ENCODE measurements around the gene STAP2. TPM values are rescaled to one million over a fixed set of nuclear protein-coding genes. Genes with fewer than 3 reads are reported as not detected.

STAP2 gene
- total RNA-seq, 1 donor from 2014 or later = 83.2 TPM

DNA sequence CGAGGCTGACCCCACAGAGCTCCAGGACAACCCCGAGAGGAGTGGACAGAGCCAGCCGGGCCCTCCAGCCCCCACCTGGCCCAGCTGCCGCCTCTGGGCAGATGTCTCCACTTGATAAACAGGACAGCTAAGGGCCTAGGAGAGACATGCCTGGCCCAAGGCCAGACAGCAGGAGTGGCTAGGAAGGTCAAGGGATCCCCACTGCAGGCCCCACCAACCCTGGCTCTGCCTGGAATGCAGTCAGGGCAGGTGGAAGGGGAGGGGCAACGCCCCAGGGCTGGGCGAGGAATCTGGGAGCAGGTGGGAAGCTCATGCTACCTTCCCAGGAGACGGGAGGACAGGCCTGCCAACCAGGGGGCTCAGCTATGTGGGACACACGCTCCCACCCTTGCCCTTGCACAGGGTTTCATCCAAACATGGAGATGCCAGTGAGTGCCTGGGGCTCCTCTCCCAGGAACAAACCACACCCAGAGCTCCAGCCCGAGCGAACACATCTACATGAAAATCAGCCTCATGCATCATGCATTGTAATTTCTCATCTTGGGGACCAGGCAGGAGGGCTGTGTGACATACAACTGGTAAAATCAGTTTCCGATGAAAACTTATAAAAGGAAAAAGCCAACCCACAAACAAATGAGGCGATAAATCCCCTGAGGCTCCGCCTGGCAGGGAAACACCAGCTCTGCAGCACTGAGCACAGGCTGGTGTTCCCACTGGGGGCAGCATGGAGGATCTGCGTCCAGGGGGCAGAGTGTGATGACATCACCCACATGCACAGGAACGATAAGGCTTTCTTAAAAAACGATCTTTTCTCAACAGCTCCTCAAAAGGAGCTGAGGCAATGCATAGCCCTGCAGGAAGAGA, 36.8 kb upstream of the STAP2 start:
- H3K36me3 ChIP-seq (ENCODE audit: control insufficient read depth, insufficient read depth, low read length) = peaks cover 13% of the 10 kb centered on the region
- no peak overlapping the region for H3K4me3 ChIP-seq (ENCODE audit: low read depth, low read length)
- TF ChIP-seq, protein P1, sequence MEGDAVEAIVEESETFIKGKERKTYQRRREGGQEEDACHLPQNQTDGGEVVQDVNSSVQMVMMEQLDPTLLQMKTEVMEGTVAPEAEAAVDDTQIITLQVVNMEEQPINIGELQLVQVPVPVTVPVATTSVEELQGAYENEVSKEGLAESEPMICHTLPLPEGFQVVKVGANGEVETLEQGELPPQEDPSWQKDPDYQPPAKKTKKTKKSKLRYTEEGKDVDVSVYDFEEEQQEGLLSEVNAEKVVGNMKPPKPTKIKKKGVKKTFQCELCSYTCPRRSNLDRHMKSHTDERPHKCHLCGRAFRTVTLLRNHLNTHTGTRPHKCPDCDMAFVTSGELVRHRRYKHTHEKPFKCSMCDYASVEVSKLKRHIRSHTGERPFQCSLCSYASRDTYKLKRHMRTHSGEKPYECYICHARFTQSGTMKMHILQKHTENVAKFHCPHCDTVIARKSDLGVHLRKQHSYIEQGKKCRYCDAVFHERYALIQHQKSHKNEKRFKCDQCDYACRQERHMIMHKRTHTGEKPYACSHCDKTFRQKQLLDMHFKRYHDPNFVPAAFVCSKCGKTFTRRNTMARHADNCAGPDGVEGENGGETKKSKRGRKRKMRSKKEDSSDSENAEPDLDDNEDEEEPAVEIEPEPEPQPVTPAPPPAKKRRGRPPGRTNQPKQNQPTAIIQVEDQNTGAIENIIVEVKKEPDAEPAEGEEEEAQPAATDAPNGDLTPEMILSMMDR (IDR thresholded peaks at IDR 0.05; ENCODE audit: insufficient read depth, low read length, severe bottlenecking) = peak; percentile 40
- FAIRE-seq = no peak
- no peaks in the 10 kb centered on the region for H3K27me3 ChIP-seq (ENCODE audit: control insufficient read depth, insufficient read depth, low read length)
- peak; percentile 62 for DNase-seq (ENCODE audit: low read depth)

DNA sequence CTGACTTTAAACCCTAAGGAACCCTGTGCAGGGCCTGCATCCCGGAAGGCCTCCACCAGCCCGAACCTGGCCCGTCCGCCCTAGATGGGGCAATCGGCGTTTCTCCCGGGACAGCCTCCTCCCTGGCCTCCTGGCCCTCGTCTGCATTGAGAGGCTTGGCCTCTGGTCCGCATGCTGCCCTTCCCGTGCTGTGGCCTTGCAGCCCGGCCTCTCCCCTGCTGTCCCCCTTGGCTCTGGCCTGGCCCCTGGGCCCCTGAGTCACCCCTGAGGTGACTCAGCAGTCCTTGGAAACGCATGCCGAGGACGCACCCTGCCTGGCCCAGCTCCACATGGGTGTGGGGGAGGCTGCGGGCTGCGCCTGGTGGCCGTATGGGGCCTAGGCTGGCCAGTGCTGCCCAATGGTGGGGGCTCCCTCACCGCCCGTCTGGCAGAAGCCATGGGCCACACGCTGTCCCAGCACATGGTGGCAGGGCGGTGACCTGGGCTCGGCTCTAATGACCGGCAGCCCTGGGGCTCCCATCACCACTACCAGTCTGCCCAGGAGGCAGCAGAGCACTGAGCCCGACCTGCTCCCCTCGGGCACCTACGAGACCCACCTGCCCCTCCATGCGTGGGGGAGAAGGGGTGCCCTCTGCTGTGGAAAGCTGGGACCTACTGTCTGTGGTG, 36.0 kb upstream of the STAP2 start:
- H3K27me3 ChIP-seq (ENCODE audit: control insufficient read depth, insufficient read depth, low read length) = no peaks in the 10 kb centered on the region
- DNase-seq (ENCODE audit: low read depth) (peak; percentile 67), FAIRE-seq (no peak)
- H3K36me3 ChIP-seq (ENCODE audit: control insufficient read depth, insufficient read depth, low read length) = peaks cover 13% of the 10 kb centered on the region
- H3K4me3 ChIP-seq (ENCODE audit: low read depth, low read length) = no peak overlapping the region
- TF ChIP-seq, protein P1 (IDR thresholded peaks at IDR 0.05; ENCODE audit: insufficient read depth, low read length, severe bottlenecking) = no peak

DNA sequence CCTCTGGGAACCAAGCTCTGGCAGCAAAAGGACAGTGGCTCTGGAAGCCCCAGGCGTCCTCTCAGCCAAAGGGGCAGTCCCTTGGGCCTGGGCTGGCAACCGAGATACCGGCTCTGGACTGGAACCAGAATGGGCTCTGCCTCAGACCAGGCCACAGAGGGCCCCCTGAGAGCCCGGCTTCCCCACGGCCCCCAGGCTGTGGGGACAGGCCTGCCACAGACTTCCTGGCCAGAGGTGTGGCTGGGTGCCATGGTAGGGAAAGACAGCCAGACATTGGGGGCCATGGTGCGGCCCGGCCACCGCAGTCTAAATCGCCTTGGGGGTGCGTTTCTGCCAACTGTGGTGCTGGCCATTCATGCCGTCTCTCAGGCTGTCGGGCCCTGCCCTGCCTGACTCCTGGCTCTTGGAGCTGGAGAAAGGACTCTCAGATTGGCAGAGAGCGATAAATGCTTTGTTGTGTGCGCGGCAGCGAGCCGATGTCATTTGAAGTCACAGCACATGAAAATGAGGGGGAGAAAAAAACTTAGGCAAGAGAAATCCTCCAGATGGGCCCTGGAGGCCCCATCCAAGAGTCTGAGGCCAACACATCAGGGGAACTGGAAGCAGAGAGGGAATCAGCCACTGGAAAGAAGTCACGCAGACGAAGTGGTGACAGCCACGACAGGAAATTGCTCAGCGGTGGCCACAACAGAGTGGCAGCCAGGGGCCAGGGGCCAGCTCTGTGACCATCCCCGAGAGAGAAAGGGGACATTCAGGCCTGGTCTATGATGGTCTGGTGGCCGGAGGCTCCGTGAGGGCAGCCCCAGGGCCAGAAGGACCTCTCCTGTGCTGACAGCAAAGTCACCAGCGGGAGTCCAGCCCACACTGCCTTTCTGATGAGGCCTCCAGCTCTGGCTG, 35.2 kb upstream of the STAP2 start:
- H3K36me3 ChIP-seq (ENCODE audit: control insufficient read depth, insufficient read depth, low read length) = peaks cover 13% of the 10 kb centered on the region
- no peak for DNase-seq (ENCODE audit: low read depth)
- FAIRE-seq = no peak
- no peak overlapping the region for H3K4me3 ChIP-seq (ENCODE audit: low read depth, low read length)
- no peaks in the 10 kb centered on the region for H3K27me3 ChIP-seq (ENCODE audit: control insufficient read depth, insufficient read depth, low read length)
- TF ChIP-seq, protein P1 (IDR thresholded peaks at IDR 0.05; ENCODE audit: insufficient read depth, low read length, severe bottlenecking) = no peak

DNA sequence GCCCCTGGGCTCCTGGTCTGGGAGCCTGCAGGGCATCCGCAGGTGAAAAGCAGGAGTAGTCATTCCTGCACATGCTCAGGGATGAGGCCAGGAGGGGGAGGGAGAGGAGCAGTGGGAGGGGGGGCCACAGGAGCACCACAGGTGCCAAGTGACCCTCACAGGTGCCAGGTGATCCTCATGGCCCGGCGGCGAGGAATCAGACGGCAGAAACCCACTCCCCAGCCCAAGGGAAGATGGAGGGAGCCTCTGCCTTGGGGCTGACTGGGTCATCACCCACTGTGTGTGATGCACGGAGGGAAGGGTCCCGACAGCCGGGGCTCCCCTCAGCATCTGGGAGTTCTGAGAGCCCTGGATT, 34.4 kb upstream of the STAP2 start:
- no peak overlapping the region for H3K4me3 ChIP-seq (ENCODE audit: low read depth, low read length)
- TF ChIP-seq, protein P1 (IDR thresholded peaks at IDR 0.05; ENCODE audit: insufficient read depth, low read length, severe bottlenecking) = no peak
- no peaks in the 10 kb centered on the region for H3K27me3 ChIP-seq (ENCODE audit: control insufficient read depth, insufficient read depth, low read length)
- no peak for DNase-seq (ENCODE audit: low read depth)
- FAIRE-seq = no peak
- peaks cover 15% of the 10 kb centered on the region for H3K36me3 ChIP-seq (ENCODE audit: control insufficient read depth, insufficient read depth, low read length)

DNA sequence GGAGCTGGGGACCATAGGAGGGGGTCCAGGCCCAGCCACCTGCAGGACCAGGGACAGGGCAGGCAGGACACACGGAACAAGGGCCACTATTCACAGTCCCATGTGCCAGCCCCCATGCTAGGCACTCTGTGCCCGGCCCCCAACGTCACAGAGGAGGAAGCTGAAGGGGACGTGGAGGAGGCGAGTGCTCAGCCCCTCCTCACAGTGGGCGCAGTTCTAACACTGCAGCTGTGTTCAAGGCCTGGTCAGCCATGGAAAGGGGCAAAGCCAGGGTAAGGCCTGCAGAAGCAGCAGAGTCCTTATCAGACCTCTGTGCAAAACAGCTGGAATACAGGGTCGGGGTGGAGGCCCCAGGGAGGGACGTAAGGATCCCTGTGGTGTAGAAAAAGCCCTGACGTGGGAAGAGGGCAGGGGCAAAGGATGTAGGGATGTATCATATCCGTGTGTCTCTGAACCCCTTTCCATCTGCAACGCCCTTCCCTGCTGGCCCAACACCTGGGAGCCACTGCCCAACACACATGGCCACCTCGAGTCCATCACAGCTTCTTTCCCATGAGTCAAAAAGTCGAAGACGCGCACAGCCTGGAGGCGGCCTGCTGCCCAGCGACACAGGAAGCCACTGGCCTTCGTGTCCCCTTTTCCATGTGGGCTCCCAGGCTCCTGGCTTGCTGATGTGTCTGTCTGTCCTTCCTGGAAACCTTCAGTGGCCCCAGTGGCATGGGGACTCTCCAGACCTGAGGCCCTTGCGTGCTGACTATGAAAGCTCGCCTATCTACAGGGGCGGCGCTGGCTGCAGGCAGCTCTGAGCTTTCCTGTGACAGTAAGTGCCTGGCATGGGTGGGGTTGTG, 33.8 kb upstream of the STAP2 start:
- Histone ChIP-seq H3K4me3 (ENCODE audit: low read depth, low read length) (no peak overlapping the region), H3K27me3 (ENCODE audit: control insufficient read depth, insufficient read depth, low read length) (no peaks in the 10 kb centered on the region), H3K36me3 (ENCODE audit: control insufficient read depth, insufficient read depth, low read length) (peaks cover 19% of the 10 kb centered on the region)
- TF ChIP-seq, protein P1 (IDR thresholded peaks at IDR 0.05; ENCODE audit: insufficient read depth, low read length, severe bottlenecking) = no peak
- DNase-seq (ENCODE audit: low read depth) (no peak), FAIRE-seq (no peak)
